KOPT-K1 (cell line): ENCODE results near the gene KRT33B.

Experiments used
- H3K27ac ChIP-seq: fragments of 200-600 bp; sonication (generic); 2 replicates; pipeline ENCODE4 v1.5.1; 2016; ENCODE audit warnings: antibody characterized with exemption, mild to moderate bottlenecking, low read depth, low read length; ENCODE audit not compliant: poor library complexity, severe bottlenecking
- H3K36me3 ChIP-seq: fragments of 200-600 bp; sonication (generic); 2 replicates; pipeline ENCODE4 v1.5.1; 2017; ENCODE audit warnings: antibody characterized with exemption, mild to moderate bottlenecking, low read length, moderate library complexity; ENCODE audit not compliant: insufficient read depth
- H3K9me3 ChIP-seq: fragments of 200-600 bp; sonication (generic); 2 replicates; pipeline ENCODE4 v1.5.1; 2017; ENCODE audit warnings: antibody characterized with exemption, low read length, mild to moderate bottlenecking; ENCODE audit not compliant: insufficient read depth, poor library complexity, severe bottlenecking

Gene KRT33B

GRCh38 chr17:41369713-41370112, at the start of gene KRT33B:
TSS of gene KRT33B (minus strand) at chr17:41369813. CDS start at chr17:41369750, 63 bp downstream.
- H3K36me3 ChIP-seq, result no peaks in the 10 kb centered on the region
- no peaks in the 10 kb centered on the region for H3K9me3 ChIP-seq
- H3K27ac ChIP-seq, result no peak within 1 kb of the TSS

- no peaks in the 10 kb centered on the region for H3K9me3 ChIP-seq
- H3K27ac ChIP-seq, result no peak overlapping the region
- H3K36me3 ChIP-seq, result no peaks in the 10 kb centered on the region
These were observed 48.7 kb upstream of the KRT33B start for GRCh38 chr17:41418116-41418860.

- no peaks in the 10 kb centered on the region for H3K9me3 ChIP-seq
- H3K36me3 ChIP-seq, result no peaks in the 10 kb centered on the region
- no peak overlapping the region for H3K27ac ChIP-seq
These were observed 48.0 kb upstream of the KRT33B start for GRCh38 chr17:41417576-41418015.

- no peaks in the 10 kb centered on the region for H3K9me3 ChIP-seq
- no peaks in the 10 kb centered on the region for H3K36me3 ChIP-seq
- no peak overlapping the region for H3K27ac ChIP-seq
These were observed 47.5 kb upstream of the KRT33B start for GRCh38 chr17:41417127-41417526.

- H3K36me3 ChIP-seq, result no peaks in the 10 kb centered on the region
- H3K9me3 ChIP-seq, result no peaks in the 10 kb centered on the region
- H3K27ac ChIP-seq, result no peak overlapping the region
These were observed 46.9 kb upstream of the KRT33B start for GRCh38 chr17:41416479-41416878.

GRCh38 chr17:41415833-41416335, 46.3 kb upstream of the KRT33B start:
- H3K27ac ChIP-seq, result no peak overlapping the region
- H3K9me3 ChIP-seq, result no peaks in the 10 kb centered on the region
- no peaks in the 10 kb centered on the region for H3K36me3 ChIP-seq

GRCh38 chr17:41415411-41415810, 45.8 kb upstream of the KRT33B start:
- H3K27ac ChIP-seq, result no peak overlapping the region
- no peaks in the 10 kb centered on the region for H3K36me3 ChIP-seq
- H3K9me3 ChIP-seq, result no peaks in the 10 kb centered on the region

GRCh38 chr17:41413982-41414381, 44.4 kb upstream of the KRT33B start:
- no peak overlapping the region for H3K27ac ChIP-seq
- no peaks in the 10 kb centered on the region for H3K9me3 ChIP-seq
- H3K36me3 ChIP-seq, result no peaks in the 10 kb centered on the region

GRCh38 chr17:41413353-41413957, 43.8 kb upstream of the KRT33B start:
- H3K9me3 ChIP-seq, result no peaks in the 10 kb centered on the region
- no peaks in the 10 kb centered on the region for H3K36me3 ChIP-seq
- no peak overlapping the region for H3K27ac ChIP-seq

- Histone ChIP-seq H3K36me3 (no peaks in the 10 kb centered on the region), H3K27ac (no peak overlapping the region), H3K9me3 (no peaks in the 10 kb centered on the region)
These were observed 41.6 kb upstream of the KRT33B start for GRCh38 chr17:41411072-41411840.

- H3K36me3 ChIP-seq, result no peaks in the 10 kb centered on the region
- H3K9me3 ChIP-seq, result no peaks in the 10 kb centered on the region
- no peak overlapping the region for H3K27ac ChIP-seq
These were observed 37.6 kb upstream of the KRT33B start for GRCh38 chr17:41407226-41407625.

GRCh38 chr17:41406205-41406604, 36.6 kb upstream of the KRT33B start:
- H3K27ac ChIP-seq, result no peak overlapping the region
- no peaks in the 10 kb centered on the region for H3K36me3 ChIP-seq
- H3K9me3 ChIP-seq, result no peaks in the 10 kb centered on the region

GRCh38 chr17:41404024-41404671, 34.5 kb upstream of the KRT33B start:
- no peak overlapping the region for H3K27ac ChIP-seq
- no peaks in the 10 kb centered on the region for H3K9me3 ChIP-seq
- H3K36me3 ChIP-seq, result no peaks in the 10 kb centered on the region

- Histone ChIP-seq H3K27ac (no peak overlapping the region), H3K36me3 (no peaks in the 10 kb centered on the region), H3K9me3 (no peaks in the 10 kb centered on the region)
These were observed 33.9 kb upstream of the KRT33B start for GRCh38 chr17:41403404-41404023.
